Stimulated activated CD8-positive, alpha-beta memory T cell treated with anti-CD3 and anti-CD28 coated beads, Interleukin-7, amount 100 ng/mL, for 48 hours (primary cell): ENCODE measurements around the gene DVL1.

Source experiments
- DNase-seq, 2 donors: peaks; one replicate each; pipeline ENCODE4 v3.0.0-alpha.2; 2020; ENCODE audit warnings: low read depth in 1 of 2; ENCODE audit errors: extremely low read depth in 1 of 2

DVL1 gene

DNA sequence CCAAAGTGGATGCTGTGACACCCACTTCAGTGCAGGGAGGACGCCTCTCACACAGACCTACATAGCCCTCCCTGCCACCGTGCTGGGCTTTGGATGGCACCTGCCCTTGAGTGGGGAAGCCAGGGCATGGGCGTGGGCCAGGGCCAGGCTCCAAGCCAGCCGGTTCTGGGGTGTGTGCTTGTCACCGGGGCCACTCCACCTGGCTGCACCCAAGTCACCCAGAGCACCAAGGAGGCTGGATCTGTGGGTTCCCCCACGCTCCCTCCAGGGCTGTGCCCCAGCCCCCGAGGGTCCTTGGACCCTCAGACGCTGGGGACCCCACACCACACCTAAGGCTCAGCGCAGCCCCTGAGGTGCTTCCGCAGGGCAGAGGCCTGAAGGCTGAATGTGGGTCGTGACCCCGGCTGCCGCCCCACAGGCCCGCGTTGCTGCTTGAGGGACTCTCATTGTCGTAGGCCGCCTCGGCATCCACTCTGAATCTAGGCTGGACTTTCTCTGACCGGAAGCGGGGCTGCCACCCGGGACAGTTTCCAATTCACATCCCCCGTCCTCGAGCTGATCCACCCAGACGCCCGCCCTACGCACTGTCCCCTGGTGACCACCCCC is 7.7 kb upstream of the DVL1 start:
- DNase-seq, result no peak

DNA sequence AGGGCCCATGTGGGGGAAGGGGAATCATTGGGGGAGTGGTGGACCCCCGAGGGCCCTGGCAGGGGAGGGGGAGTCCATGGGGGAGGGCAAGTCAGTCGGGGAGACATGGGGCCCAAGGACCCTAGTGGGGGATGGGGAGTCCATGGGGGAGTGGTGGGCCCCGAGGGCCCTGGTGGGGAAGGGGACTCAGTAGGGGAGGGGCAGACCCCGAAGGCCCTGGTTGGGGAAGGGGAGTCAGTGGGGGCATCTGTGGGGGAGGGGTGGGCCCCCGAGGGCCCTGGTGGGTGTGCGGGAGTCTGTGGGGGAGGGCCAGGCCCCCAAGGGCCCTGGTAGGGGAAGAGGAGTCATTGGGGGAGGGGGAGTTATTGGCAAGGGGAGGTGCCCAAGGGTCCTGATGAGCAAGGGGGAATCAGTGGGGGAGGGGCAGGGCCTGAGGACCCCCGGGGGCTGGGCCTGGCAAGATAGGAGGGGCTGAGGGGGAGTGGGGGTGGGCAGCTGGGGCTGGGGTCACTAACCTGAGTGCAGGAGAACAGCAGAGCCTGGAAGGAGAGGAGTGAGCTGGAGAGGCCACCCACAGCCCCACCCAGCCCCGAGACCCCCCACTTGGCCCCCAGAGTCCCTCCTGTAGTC is 7.1 kb upstream of the DVL1 start:
- no peak for DNase-seq

DNA sequence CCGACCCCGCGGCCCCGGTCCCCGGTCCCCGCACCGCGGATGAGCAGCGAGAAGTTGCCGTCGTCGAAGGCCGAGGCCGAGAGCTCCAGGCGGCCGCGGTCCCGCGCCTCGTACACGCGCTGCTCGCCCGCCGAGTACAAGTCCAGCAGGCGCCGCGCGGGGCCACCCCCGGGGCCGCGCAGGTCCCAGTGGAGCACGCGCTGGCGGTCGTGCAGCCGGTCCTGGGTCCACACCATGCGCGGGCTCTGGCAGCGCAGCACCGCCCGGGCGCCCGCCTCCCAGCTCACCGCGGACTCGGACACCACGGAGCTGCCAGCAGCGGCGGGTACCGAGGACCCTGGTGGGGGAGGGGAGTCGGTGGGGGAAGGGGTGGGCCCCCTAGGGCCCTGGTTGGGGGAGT is 6.2 kb upstream of the DVL1 start:
- DNase-seq, result no peak

DNA sequence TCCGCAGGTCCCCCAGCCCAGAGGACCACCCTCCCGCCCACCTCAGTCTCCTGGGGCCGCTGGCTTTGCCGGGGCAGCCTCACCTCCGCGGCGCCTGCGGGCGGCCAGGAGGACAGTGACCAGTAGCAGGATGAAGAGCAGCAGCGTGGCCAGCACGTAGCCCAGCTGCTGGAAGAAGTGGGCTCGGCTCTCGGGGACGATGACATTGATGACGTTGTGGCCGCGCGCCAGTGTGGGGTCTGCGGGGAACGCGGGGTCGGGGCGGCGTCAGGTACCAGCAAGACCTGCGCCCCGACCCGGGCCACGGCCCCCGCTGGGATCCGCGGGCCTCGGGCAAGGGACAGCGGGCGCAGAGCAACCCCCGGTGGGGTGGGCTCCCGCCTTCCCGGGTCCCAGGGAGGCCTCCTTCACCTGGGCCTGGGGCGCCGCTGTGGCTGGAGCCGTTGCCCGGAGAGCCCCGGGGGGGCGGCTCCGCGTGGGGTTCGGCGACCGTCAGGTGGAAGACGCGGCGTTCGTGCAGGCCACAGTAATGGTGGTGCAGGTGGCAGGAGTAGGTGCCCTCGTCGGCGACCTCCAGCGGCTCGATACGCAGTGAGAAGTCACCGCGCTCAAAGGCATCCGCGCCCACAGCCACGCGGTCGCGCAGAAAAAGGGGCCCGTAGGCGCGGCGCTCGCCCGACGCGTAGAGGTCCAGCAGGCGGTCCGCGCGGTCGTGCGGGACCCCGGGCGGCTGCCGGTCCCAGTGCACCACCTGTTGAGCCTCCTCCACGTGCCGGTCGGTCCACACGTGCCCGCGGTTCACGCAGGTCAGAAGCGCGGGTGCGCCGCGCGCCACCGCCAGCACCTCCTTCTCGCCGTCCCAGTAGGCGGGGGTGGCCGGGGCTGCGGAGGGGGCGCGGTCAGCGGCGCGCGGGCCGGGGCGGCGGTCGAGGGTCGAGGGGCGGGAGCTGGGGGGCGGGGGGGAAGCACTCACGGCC is 5.3 kb upstream of the DVL1 start:
- no peak for DNase-seq

DNA sequence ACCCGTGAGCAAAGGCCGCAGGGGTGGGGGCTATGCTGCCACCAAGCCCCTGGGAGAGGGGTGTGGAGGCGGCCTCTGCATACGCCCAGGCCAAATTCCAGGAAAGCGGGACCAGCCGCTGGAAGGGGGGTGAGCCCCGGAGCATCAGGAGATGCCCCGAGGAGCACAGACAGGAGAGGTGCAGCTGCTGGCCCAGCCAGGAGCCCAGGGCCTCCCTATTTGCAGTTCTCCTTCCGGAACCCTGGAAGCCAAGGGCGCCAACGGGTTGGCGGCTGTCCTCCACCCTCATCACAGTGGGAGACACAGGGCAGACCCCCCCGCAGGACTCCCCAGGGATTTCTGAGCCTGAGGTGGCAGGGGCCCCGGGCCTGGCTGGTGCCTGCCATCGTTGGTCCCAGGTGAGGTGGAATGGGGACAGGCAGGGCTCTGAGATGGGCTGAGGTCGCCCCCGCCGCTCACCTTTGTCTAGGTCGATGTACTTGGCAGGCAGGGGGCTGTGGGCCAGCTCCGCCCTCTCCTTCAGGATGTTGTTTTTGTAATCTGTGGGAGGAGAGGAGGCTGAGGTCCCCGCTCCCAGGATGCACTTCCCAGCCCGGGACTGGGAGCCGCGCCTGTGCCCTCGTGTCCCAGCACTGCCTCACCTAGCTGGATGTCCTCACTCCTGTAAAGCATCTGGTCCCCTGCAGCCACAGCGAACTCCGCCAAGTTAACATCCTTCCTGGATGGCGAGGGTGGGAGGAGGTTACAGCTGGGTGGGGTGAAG is 4.4 kb upstream of the DVL1 start:
- no peak for DNase-seq

DNA sequence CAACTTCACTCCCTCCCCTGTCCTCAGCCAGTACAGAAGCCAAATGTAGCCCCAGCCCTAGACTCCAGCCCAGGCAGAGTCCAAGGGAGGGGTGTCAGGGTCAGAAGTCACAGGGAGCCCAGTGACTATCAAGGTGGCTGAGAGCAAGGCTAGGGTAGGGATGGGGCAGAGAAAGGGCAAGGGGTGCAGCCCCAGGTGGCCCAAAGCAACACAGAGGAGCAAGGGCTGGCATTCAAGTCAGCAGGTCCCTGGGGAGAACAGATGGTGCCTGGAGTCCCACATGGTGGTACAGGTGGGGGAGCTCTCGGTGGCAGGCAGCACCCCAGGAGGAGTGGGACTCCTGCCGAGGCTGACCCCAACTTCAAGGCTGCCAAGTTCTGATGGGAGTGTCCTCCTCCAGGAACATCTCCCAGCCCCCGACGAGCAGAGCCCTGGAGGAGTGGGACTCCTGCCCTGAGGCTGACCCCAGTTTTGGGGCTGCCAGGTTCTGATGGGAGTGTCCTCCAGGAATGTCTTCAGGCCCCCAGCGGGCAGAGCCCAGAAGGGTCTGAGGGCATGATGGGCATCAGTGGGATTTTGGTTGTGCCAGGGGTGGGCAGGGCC is 3.7 kb upstream of the DVL1 start:
- DNase-seq, result no peak

DNA sequence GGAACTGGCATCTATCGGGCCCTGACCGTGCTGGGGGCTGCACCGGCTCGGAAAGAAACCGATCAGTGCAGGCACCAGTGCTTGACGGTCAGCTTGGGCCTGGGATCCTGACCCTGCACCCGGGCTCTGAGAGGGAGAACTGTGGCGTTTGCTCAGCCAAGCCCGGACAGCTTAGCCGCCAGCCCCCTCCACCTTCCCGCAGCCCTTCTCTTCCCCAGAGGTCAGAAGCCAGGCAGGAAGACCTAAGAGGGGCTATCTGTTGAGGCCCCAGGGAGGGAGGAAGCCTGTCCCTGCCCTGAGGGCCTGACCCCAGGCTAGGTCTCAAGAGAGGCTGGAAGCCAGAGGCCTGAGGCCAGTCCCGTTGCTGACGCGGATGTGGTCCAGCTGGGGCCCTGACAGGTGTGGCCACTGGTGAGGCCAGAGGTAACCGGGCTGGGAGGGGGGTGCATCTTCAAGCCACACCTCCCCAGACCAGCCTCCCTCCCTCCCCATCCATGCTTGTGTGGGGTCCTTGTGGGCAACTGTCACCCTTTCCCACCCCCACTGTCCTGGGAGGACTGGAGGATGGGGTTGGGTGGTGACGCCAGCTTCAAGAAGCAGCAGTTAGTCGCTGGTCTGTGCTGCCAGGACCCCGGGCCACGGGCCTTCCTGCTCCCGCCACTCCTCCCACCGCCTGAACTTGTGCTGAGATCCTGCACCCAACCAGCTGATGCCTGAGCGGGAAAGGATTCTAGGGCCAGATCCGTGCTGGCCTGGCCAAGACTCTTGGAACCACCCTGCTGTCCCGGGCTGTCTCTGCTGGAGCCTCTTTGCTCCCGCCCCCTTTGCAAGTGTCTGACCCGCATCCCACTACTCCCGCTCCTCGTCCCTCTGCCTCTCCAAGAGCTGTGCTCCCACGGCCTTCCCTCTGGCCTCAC is 2.6 kb upstream of the DVL1 start:
- no peak for DNase-seq

DNA sequence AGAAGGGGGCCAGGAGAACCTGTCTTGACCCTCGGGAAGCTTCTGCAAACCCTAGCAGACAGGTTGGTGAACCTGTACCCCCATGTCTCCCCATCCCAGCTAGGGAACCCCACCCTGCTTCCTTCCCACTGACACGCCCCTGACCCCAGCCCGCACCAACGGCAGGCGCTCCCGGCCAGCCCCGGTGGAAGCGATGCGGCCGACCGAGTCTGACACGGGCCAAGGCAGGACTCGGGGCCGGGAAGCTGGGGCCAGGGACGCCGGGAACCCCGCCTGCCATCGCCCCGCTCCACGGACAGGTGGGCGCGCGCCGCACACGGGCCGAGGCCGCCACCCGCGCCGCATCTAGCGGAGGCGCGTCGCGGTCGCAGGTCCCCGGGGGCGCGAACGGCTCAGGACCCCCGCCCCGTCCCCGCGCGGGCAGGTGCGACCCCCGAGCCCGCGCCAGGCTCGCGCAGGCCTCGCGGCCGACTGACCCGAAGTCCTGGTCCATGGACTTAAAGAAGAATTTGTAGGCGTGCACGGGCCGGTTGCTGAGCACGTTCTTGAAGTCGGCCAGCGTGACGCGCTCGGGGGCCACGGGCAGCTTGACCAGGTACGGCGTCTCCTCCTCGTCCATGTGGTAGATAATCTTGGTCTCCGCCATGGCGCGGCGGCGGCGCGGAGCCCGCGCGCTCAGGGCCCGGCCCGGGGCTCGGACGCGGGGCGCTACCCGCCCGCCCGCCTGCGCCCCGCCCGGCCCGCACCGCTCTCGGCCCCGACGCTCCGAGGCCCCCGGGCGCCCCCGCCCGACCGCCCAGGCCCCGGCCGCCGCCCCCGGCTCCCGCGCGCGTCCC is 580 bp downstream of the DVL1 start:
- DNase-seq, result no peak

DNA sequence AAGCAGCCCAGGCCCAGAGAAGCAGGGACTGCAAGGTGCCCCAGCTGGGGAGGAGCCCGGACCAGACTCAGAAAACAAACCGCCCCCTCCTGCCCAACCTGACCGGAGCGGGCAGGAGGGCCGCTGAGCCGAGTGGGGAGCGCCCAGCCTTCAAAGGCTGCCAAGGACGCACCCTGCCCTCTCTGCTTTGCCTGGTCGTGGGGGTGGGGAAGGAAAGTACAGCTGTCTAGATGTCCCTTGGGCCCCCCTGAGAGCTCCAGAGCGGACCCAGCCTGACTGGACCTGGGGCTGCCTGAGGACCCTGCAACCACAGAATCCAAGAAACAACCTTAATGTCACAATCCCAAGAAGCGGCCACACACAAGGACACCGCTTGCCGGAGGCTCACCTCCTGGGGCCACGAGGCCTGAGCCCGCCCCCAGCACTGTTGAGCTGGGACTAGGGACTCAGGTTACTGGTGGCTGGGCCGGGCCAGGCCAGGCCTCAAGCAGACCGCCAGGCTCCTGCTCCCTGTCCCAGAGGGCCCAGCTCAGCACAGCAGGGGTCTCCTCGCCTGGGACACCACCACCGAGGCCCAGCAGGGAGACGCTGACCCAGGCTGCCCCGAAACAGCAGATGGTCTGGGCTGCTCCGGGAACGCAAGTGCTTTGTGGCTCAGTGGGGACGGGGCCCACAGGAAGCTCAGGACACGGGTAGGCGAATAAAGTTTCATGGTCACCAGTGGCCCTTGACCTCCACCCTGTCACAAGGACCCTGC is 1.4 kb downstream of the DVL1 start:
- no peak for DNase-seq

DNA sequence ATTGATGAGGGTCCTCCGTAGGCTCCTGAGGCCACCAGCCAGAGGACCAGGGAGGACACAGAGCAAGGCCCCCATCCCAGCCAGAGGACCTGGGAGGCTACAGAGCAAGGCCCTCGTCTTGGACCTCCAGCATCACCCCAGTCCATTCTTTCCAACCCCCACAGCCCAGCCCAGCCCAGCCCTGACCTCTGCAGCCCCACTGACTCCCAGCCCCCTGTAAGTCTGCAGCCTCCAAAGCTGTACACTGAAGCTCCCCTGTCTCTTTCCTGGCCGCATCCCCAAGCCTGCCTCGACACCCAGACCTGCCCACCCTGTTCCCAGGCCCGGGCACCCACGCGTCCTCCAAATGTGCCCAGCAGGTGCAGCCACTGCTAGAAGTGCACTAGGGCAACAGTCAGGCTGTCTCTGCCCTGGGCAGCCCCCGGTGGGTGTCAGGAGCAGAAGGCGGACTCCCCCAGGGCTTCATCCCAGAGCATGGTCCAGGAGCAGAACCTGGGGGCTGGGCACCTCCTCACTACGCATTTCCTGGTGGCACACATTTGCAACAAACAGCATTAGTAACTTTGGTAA is 2.1 kb downstream of the DVL1 start:
- DNase-seq, result no peak

DNA sequence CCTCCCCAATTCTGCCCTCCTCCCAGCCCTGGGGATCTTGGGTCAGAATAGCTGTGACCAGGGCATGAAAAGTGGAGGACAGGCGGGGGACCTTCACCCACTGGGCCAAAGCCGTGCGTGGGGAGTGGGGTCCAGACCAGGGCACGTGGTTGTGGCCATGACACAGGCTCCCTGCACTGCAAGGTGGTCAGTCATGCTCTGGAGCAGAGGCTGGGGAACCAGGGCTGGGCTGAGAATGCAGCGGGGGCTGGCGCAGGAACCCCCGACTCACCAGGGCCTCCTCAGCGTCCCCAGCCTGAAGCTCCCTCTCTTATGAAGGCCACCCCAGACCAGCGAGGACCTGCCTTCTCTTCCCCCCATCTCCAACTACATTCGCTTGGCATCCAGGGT is 2.7 kb downstream of the DVL1 start:
- DNase-seq, result no peak

DNA sequence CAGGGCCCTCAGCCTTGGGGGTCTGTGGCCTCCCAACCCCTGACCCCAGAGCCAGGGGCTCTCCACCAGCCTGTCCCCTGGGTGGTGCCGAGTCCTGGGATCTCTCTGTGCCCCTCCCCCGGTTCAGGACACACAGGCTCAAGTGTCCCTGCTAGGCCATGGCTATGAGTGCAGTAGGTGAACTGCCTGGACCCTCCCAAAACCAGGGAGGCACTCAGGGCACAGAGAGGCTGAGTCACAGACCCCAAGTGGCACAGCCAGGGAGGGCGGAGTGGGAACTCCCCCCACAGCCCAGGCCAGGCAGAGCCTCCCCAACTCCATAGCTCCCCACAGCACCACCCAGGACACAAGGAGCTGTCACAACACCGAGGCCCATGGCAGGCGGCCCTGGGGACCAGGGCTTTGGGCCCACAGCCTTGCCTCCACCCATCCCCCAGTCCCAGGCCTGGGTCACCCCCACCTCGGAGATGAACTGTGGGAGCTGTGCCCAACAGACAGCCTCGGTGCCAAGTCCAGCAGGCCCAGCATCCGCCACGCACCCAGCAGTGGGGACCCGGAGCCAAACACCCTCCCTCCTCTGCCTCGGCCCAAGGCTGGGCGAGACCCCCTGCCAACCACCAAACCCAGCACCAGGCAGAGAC is 3.2 kb downstream of the DVL1 start:
- no peak for DNase-seq

DNA sequence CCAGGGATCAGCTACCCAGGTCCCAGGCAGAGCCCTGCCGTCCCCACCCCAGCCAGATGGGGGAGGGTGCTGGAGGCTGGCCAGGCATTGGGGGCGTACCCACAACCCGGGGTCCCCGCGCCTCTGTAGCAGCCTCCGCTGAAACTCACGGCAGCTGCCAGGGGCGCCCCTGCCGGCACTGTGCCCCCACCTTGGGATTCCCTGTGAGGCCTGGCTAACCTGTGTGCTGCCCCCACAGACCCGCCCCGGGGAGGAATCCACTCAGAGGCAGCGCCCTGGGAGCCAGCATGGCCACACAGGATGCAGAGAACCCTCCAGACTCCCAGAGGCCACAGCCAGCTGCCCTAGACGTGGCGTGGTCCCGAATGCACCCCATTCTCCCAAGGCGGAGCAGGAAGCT is 3.8 kb downstream of the DVL1 start:
- no peak for DNase-seq

DNA sequence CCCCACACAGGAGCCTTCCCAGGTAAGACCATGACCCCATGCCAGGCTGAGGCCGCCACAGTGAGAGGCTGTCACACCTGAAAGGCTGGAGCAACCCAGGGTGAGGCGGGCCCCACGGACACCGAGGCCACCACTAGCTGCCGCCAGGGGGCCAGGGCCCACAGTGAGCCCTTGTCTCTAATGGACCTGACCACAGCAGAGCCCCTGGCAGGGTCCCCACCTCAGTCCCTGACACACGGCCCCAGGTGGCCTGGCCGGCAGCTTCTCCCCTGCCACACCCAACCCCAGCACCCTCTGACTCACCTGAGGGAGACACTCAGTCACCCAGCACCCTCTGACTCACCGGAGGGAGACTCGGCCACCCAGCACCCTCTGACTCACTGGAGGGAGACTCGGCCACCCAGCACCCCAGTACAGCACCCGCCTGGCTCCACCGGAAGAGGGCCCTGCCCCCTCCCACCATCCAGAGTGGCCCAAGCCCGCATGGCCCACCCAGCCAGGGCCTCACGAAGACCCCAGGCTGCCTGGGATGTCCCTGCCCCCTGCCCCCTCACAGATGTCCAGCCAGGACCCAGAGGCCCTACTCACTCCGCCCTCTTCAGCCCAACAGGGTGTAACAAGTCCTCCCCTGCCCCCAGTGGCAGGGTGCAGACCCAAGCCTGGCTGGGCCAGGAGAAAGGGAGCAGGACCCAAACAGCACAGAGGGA is 4.4 kb downstream of the DVL1 start:
- peak in 1 of 2 donors; percentile 58 for DNase-seq

DNA sequence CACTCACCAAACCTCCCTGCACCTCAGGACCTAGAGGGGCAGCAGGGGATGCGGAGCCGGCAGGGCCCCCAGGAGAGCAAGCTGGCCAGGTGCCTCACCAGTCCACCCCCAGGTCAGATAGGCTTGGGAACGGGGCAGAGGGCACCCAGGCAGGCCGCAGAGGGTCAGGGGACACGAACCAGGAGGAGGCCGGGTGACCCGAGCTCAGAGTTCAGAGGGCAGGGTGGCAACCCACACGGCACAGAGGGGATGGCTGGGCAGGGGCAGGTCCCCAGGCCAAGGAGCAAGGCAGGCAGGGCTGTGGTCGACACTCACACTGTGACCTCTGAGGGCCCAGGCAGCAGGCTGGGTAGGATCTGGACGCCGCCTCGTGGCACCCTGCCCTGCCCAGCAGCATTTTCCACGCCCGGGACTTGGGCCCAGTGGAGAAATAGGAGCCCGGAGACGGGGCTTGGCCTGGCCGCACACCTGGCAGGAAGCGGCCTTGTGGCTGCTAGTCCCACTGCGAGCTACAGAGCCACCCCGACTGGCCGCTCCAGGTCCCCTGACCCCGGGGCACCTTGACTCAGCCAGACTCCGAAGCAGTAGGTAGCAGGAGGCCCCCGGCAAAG is 5.3 kb downstream of the DVL1 start:
- DNase-seq, result no peak

DNA sequence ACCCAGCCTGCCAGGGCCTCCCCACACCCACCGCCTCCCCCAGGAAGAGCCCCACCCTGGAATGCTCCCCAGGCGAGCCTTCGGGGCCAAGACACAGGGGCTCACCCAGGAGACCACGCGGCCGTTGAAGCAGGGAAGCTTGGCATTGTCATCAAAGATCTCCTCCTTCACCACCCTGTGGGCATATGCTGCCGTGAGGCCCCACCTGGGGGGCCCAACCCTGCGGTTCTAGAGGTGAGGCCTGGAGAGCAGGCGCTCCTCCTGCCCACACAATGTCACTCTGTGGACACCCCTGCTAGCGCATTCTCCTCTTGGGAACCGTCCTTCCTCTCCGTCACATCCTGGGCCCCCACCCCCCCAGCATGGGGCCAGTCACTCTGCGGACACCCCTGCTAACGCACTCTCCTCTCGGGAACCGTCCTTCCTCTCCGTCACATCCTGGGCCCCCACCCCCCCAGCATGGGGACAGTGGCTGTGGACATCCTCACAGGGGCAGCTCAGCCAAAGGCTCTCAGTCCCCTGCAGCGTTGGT is 6.6 kb downstream of the DVL1 start:
- no peak for DNase-seq
